ENCODE data around the gene C16orf95.

C16orf95 gene

DNA sequence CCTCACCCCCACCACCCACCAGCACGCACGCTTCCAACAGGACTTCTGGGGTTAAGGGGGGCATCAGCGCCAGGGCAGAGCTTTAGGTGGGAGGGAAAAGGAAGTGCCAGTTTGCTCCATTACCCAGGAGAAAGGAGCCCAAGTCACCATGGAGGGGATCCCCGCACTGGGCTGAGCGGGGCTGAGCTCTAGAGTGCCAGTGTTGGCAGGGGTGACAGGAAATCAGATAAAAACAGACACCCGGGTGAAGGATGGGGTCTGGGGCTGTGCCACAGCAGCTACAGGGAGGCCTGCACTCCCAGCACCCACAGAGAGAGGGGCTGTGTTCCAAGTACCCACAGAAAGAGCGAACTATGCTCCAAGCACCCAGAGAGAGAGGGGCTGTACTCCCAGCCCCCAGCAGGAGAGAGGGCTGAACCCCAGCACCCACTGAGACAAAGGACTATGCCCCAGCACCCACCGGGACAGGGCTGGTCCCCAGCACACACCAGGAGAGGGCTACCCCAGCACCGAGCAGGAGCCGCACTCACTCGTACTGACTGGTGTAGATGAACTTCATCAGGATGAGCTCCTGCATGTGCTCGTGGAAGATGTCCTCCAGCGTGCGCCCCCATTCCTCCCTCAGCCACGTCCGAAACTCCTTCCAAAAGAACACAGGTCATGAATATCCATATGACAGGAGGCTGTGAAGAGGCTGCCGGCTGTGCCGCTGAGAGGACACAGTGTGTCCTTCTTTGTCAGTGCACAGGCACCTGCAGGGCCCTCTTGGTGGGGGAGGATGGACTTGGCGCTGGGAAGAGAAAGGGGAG, 18.6 kb upstream of the C16orf95 start:
- TF ChIP-seq ZNF274 (IDR thresholded peaks at IDR 0.05; ENCODE audit: low read depth, low read length): no peak
- TF ChIP-seq YY1 (IDR thresholded peaks at IDR 0.05; ENCODE audit: insufficient read depth, insufficient read length): no peak
- Histone ChIP-seq H3K4me3 (ENCODE audit: insufficient read length, low read depth) (no peak overlapping the region), H3K9ac (ENCODE audit: insufficient read length, low read depth) (no peak overlapping the region)

DNA sequence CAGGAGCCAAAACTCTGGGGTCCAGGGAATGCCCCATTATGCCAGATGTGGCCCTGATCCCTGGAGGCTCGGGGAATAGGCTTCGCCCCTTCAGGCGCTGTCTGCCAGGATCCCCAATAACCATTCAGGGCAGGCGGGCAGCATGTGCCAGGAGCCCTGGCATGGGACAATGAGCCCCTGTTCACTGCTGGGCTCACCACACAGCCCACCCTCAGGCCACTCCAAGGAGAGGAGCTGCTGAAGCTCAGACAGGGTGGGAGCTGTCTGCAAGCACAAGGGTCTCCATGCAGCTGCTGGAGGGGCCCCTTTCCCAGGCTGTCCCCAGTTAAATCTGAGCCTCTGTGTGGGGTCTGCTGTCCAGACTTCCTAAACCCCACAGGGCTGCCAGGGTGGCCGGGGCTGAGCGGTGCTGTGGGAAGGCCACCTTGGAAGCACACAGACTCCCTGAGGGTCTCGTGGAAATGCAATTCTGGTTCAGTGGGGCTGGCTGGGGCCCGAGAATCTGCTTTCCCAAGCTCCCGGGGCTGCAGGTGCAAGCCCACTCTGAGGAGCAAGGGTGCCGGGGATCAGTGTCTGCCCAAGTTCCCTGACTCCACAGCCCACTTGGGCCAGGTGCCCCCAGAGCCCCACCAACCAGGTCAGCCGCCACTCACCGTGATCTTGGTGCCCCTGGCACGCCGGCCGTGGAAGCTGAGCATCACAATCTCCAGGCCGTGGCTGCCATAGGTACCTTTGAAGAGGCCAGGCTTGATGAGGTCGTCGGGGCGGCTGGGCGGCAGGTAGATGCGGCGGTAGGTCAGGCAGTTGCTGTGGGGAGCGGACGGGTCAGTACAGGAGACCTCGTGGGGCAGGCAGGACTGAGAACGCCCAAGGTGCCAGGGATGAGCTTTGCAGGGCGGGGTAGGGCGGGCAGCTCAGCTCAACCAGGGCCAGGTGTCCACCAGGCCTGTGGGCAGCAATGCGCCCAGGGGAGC, 17.7 kb upstream of the C16orf95 start:
- H3K9ac ChIP-seq (ENCODE audit: insufficient read length, low read depth): no peak overlapping the region
- H3K9me3 ChIP-seq (ENCODE audit: insufficient read depth, low read length): no peaks in the 10 kb centered on the region
- H3K4me1 ChIP-seq (ENCODE audit: insufficient read depth, insufficient read length): peaks cover 3% of the 10 kb centered on the region
- DNase-seq (ENCODE audit: low read depth, low spot score): no peak
- H3K27me3 ChIP-seq (ENCODE audit: insufficient read depth, insufficient read length): no peaks in the 10 kb centered on the region
- H3K4me3 ChIP-seq (ENCODE audit: insufficient read length, low read depth): no peak overlapping the region
- H3K36me3 ChIP-seq (ENCODE audit: insufficient read depth, insufficient read length, low read length): peaks cover 76% of the 10 kb centered on the region
- TF ChIP-seq SUZ12 (IDR thresholded peaks at IDR 0.05; ENCODE audit: extremely low read depth, insufficient read depth, insufficient read length) (no peak), YY1 (IDR thresholded peaks at IDR 0.05; ENCODE audit: insufficient read depth, insufficient read length) (no peak), ZNF274 (IDR thresholded peaks at IDR 0.05; ENCODE audit: low read depth, low read length) (no peak)

More for the DNA sequence above, 18.6 kb upstream of the C16orf95 start:
- H3K36me3 ChIP-seq (ENCODE audit: insufficient read depth, insufficient read length, low read length): peaks cover 73% of the 10 kb centered on the region
- no peaks in the 10 kb centered on the region for H3K9me3 ChIP-seq (ENCODE audit: insufficient read depth, low read length)
- DNase-seq (ENCODE audit: low read depth, low spot score): no peak
- no peaks in the 10 kb centered on the region for H3K27me3 ChIP-seq (ENCODE audit: insufficient read depth, insufficient read length)
- H3K4me1 ChIP-seq (ENCODE audit: insufficient read depth, insufficient read length): peaks cover 3% of the 10 kb centered on the region

DNA sequence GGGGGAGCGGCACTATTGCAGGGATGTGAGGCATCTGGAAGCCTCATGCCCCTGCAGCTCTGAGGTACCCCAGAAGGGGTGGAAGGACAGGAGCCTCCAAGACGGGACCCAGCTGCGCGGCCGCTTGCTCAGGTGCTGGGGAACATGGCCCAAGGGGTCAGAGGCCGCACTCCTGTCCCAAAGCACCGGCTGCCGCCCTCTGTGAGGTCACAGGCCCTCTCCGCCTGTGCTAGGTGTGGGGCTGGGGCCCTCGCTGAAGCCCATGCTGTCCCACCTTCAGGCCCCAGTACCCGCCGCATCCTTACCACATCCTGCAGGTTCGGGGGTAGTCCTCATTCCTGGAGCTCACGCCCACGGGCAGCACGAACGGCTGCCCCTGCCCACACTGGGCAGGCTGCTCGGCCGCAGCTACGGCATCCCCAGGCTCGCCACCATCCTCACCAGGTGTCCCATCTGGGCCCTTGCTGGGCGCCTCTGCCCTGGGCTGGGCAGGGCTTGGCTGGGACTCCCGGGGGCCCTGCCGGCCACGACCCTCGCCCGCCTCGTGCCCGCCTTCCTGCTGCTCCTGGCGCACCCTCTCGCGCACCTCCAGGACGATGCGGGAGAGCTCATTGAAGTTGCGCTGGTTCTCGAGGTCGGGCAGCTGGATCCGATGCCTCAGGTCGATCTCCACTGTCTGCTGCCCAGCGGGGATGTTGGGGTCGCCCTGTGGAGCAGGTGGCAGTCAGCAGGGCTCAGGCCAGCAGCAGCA, 16.6 kb upstream of the C16orf95 start:
- no peak overlapping the region for H3K4me3 ChIP-seq (ENCODE audit: insufficient read length, low read depth)
- peaks cover 3% of the 10 kb centered on the region for H3K4me1 ChIP-seq (ENCODE audit: insufficient read depth, insufficient read length)
- H3K27me3 ChIP-seq (ENCODE audit: insufficient read depth, insufficient read length): no peaks in the 10 kb centered on the region
- DNase-seq (ENCODE audit: low read depth, low spot score): no peak
- no peak overlapping the region for H3K9ac ChIP-seq (ENCODE audit: insufficient read length, low read depth)
- TF ChIP-seq YY1 (IDR thresholded peaks at IDR 0.05; ENCODE audit: insufficient read depth, insufficient read length) (no peak), ZNF274 (IDR thresholded peaks at IDR 0.05; ENCODE audit: low read depth, low read length) (no peak), SUZ12 (IDR thresholded peaks at IDR 0.05; ENCODE audit: extremely low read depth, insufficient read depth, insufficient read length) (no peak)
- H3K36me3 ChIP-seq (ENCODE audit: insufficient read depth, insufficient read length, low read length): peaks cover 78% of the 10 kb centered on the region
- H3K9me3 ChIP-seq (ENCODE audit: insufficient read depth, low read length): no peaks in the 10 kb centered on the region

DNA sequence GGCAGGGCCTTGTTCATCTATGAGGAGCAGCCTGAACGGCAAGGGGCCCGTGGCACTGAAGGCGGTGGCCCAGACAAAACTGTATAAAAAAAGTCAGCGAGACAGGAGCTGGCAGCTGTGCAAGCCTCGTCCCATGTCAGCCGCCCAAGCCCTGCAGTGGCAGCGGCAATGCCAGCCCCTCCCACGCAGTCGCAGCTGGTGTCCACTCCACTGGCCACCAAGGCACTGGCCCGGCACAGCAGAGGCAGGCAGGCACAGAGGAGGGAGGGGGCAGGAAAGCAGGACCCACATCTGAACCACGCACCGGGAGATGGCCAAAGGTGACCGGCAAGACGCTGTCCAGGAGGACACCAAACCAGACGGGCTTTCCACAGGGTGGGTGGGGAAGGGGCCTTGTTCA, 15.9 kb upstream of the C16orf95 start:
- DNase-seq (ENCODE audit: low read depth, low spot score): no peak
- Histone ChIP-seq H3K36me3 (ENCODE audit: insufficient read depth, insufficient read length, low read length) (peaks cover 80% of the 10 kb centered on the region), H3K4me1 (ENCODE audit: insufficient read depth, insufficient read length) (peaks cover 3% of the 10 kb centered on the region), H3K4me3 (ENCODE audit: insufficient read length, low read depth) (no peak overlapping the region), H3K9me3 (ENCODE audit: insufficient read depth, low read length) (no peaks in the 10 kb centered on the region), H3K27me3 (ENCODE audit: insufficient read depth, insufficient read length) (no peaks in the 10 kb centered on the region), H3K9ac (ENCODE audit: insufficient read length, low read depth) (no peak overlapping the region)
- TF ChIP-seq ZNF274 (IDR thresholded peaks at IDR 0.05; ENCODE audit: low read depth, low read length) (no peak), SUZ12 (IDR thresholded peaks at IDR 0.05; ENCODE audit: extremely low read depth, insufficient read depth, insufficient read length) (no peak), YY1 (IDR thresholded peaks at IDR 0.05; ENCODE audit: insufficient read depth, insufficient read length) (no peak)

DNA sequence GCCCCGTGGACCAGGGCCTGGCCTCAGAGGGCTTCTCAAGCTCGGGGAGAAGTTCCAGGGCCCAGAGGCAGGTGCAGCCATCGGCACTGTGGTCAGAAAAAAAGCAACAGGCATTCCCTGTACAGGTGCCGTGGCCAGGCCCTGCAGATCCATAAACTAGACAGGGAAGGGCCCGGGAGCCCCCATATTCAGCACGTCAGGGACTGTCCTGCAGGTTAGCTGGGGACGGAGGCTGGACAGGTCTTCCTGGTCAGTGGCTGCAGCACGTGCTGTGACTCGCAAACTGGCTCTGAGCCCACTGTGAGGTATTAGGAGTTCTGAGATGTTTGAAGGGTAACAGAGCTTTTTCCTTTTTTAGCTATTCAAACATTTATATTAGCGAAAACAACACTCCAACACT, 15.0 kb upstream of the C16orf95 start:
- Histone ChIP-seq H3K4me1 (ENCODE audit: insufficient read depth, insufficient read length) (peaks cover 3% of the 10 kb centered on the region), H3K4me3 (ENCODE audit: insufficient read length, low read depth) (no peak overlapping the region), H3K9me3 (ENCODE audit: insufficient read depth, low read length) (no peaks in the 10 kb centered on the region), H3K9ac (ENCODE audit: insufficient read length, low read depth) (no peak overlapping the region), H3K27me3 (ENCODE audit: insufficient read depth, insufficient read length) (no peaks in the 10 kb centered on the region), H3K36me3 (ENCODE audit: insufficient read depth, insufficient read length, low read length) (peaks cover 87% of the 10 kb centered on the region)
- no peak for TF ChIP-seq ZNF274 (IDR thresholded peaks at IDR 0.05; ENCODE audit: low read depth, low read length)
- no peak for TF ChIP-seq YY1 (IDR thresholded peaks at IDR 0.05; ENCODE audit: insufficient read depth, insufficient read length)
- no peak for TF ChIP-seq SUZ12 (IDR thresholded peaks at IDR 0.05; ENCODE audit: extremely low read depth, insufficient read depth, insufficient read length)
- DNase-seq (ENCODE audit: low read depth, low spot score): no peak

DNA sequence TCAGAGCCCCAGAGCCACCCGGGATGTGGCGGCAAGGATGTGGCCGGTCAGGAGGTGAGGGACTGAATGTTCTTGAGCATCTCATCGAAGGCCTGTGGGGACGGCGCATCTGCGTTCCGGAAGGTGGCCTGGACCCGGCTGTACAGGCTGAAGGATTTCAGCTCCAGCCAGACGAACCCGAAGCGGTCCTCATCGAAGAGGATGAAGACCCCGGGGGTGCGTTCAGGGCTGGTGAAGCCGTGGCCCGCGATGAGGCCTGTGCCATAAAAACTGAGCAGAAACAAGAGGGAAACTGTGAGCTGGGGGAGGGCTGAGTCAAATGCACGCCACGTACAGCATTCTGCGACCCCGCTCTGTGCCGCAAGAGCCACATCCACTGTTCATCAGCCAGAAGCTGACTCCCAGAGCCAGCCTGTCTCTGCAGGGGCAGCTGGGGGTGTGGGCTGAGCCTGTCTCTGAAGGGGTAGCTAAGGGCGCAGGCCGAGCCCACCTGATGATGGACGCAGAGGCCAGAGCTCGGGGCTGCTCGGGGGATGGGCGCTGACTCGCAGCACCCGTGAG, 14.1 kb upstream of the C16orf95 start:
- DNase-seq (ENCODE audit: low read depth, low spot score): no peak
- TF ChIP-seq SUZ12 (IDR thresholded peaks at IDR 0.05; ENCODE audit: extremely low read depth, insufficient read depth, insufficient read length): no peak
- no peak for TF ChIP-seq ZNF274 (IDR thresholded peaks at IDR 0.05; ENCODE audit: low read depth, low read length)
- TF ChIP-seq YY1 (IDR thresholded peaks at IDR 0.05; ENCODE audit: insufficient read depth, insufficient read length): no peak
- Histone ChIP-seq H3K36me3 (ENCODE audit: insufficient read depth, insufficient read length, low read length) (peaks cover 89% of the 10 kb centered on the region), H3K9ac (ENCODE audit: insufficient read length, low read depth) (no peak overlapping the region), H3K9me3 (ENCODE audit: insufficient read depth, low read length) (no peaks in the 10 kb centered on the region), H3K4me3 (ENCODE audit: insufficient read length, low read depth) (no peak overlapping the region), H3K27me3 (ENCODE audit: insufficient read depth, insufficient read length) (no peaks in the 10 kb centered on the region), H3K4me1 (ENCODE audit: insufficient read depth, insufficient read length) (peaks cover 3% of the 10 kb centered on the region)

Measured in NT2/D1 (cell line).